GM12891 (cell line): Measurements from ENCODE around the gene AQP1.

Experiments
- PAX5 ChIP-seq: IDR thresholded peaks from 2 replicates; pipeline ENCODE4 v1.6.1; 2011; ENCODE audit warnings: low read length, moderate library complexity, mild to moderate bottlenecking; ENCODE audit not compliant: insufficient read depth, severe bottlenecking
- POLR2A ChIP-seq: IDR thresholded peaks from 2 replicates; pipeline ENCODE4 v1.6.1; 2011; ENCODE audit warnings: low read depth, low read length, control low read depth
- POLR2AphosphoS5 ChIP-seq: IDR thresholded peaks from 2 replicates; pipeline ENCODE4 v1.6.1; 2011; ENCODE audit warnings: low read depth, low read length, control low read depth
- POU2F2 ChIP-seq: IDR thresholded peaks from 2 replicates; pipeline ENCODE4 v1.6.1; 2011; ENCODE audit warnings: low read depth, mild to moderate bottlenecking, control low read depth, low read length, moderate library complexity
- SPI1 ChIP-seq: IDR thresholded peaks from 2 replicates; pipeline ENCODE4 v1.6.1; 2011; ENCODE audit warnings: low read depth, low read length, control low read depth
- TAF1 ChIP-seq: IDR thresholded peaks from 2 replicates; pipeline ENCODE4 v1.6.1; 2011; ENCODE audit warnings: low read depth, low read length, control low read depth

DNA sequence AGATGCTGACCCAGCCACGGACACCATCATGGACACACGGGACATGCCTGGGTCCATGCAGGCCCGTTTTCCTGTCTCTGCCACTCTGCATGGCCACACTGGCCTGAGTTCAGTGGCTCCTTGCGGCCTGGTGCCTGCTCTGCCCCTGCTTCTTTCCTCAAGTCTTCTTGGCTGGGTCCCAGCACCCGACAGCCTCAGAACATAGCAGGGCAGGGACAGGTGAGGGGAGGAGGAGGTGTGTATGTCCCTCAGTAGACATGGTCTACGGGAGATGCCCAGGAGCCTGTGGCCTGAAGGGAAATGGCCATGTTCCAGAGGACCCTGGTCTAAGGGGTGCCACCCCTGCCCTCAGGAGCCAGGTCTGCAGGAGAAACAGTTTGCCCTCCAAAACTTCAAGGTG is 2.2 kb upstream of the AQP1 start:
- no peak for TF ChIP-seq POLR2A
- TF ChIP-seq POLR2AphosphoS5 = no peak
- no peak for TF ChIP-seq TAF1
- no peak for TF ChIP-seq POU2F2
- TF ChIP-seq SPI1 = no peak
- TF ChIP-seq PAX5 = no peak
